Cardiac fibroblast (primary cell): Measurements from ENCODE around the gene SLC13A2.
"Not testable (repeated sequence)": the region's sequence is repeated elsewhere in the genome, so short reads cannot be mapped to it uniquely, and the experiment has no call there.

ENCODE experiments used
- DNase-seq, 2 donors: peaks; one replicate each; pipeline versions ENCODE4 v3.0.0 to v3.0.0-alpha.2; 2010; ENCODE audit warnings: low read depth in 2 of 2
- H3K4me3 ChIP-seq, 2 donors: replicated peaks in 1 of 2; 1 replicate in 1 of 2; 2 replicates in 1 of 2; pipeline ENCODE4 v1.5.1; 2011; ENCODE audit warnings: low read depth in 2 of 2, low read length in 2 of 2, mild to moderate bottlenecking in 2 of 2, moderate library complexity in 1 of 2
- CTCF ChIP-seq: IDR thresholded peaks from one replicate; pipeline ENCODE4 v1.5.1; 2011; ENCODE audit warnings: low read depth, mild to moderate bottlenecking, low read length, inconsistent platforms

Gene SLC13A2

GRCh38 chr17:28466521-28467048 lies 6.9 kb upstream of the SLC13A2 start:
- no peak overlapping the region for H3K4me3 ChIP-seq
- TF ChIP-seq CTCF = no peak
- no peak for DNase-seq

GRCh38 chr17:28467456-28468025 lies 5.9 kb upstream of the SLC13A2 start:
- DNase-seq = peak; percentile 56 to 77
- no peak for TF ChIP-seq CTCF
- H3K4me3 ChIP-seq = no peak overlapping the region

GRCh38 chr17:28468033-28468735 lies 5.3 kb upstream of the SLC13A2 start:
- not testable (repeated sequence) for DNase-seq, H3K4me3 ChIP-seq

- no peak overlapping the region for H3K4me3 ChIP-seq
- no peak for TF ChIP-seq CTCF
- no peak for DNase-seq
Measured at GRCh38 chr17:28468781-28469180, 4.7 kb upstream of the SLC13A2 start.

GRCh38 chr17:28469376-28469775 lies 4.1 kb upstream of the SLC13A2 start:
- no peak overlapping the region for H3K4me3 ChIP-seq
- TF ChIP-seq CTCF = no peak
- DNase-seq = no peak

GRCh38 chr17:28470266-28470913 lies 3.1 kb upstream of the SLC13A2 start:
- no peak overlapping the region for H3K4me3 ChIP-seq
- no peak for DNase-seq
- TF ChIP-seq CTCF = no peak

GRCh38 chr17:28470914-28471366 lies 2.5 kb upstream of the SLC13A2 start:
- no peak overlapping the region for H3K4me3 ChIP-seq
- no peak for TF ChIP-seq CTCF
- no peak for DNase-seq
